Endothelial cell (in vitro differentiated cells): ENCODE results near the gene PALD1. TPM values are rescaled to one million over a fixed set of nuclear protein-coding genes. Genes with fewer than 3 reads are reported as not detected.

Source experiments
- DNase-seq: peaks from one replicate; pipeline ENCODE4 v3.0.0; 2021; ENCODE audit warnings: low spot score
- H3K27ac Mint-ChIP-seq: one replicate; pipeline ENCODE4 v1.8.0; 2021; ENCODE audit warnings: mixed read lengths, inconsistent platforms; ENCODE audit not compliant: unreplicated experiment
- H3K27me3 Mint-ChIP-seq: one replicate; pipeline ENCODE4 v1.8.0; 2021; ENCODE audit warnings: mild to moderate bottlenecking, moderate library complexity, mixed read lengths, inconsistent platforms; ENCODE audit not compliant: unreplicated experiment
- H3K36me3 Mint-ChIP-seq: one replicate; pipeline ENCODE4 v1.8.0; 2021; ENCODE audit warnings: mild to moderate bottlenecking, low read depth, mixed read lengths, inconsistent platforms; ENCODE audit not compliant: unreplicated experiment
- H3K4me1 Mint-ChIP-seq: one replicate; pipeline ENCODE4 v1.8.0; 2021; ENCODE audit warnings: mild to moderate bottlenecking, mixed read lengths, inconsistent platforms; ENCODE audit not compliant: unreplicated experiment
- H3K4me3 Mint-ChIP-seq: one replicate; pipeline ENCODE4 v1.8.0; 2021; ENCODE audit warnings: mild to moderate bottlenecking, mixed read lengths, inconsistent platforms; ENCODE audit not compliant: unreplicated experiment
- H3K9me3 Mint-ChIP-seq: one replicate; pipeline ENCODE4 v1.8.0; 2021; ENCODE audit warnings: mixed read lengths, inconsistent platforms; ENCODE audit not compliant: unreplicated experiment
- total RNA-seq: library from RNA; stranded (reverse); fragmentation: NEBNext Ultra II Directional; extraction: Animal tissue kit (Norgen Biotek cat#: 25700); gene quantifications from one replicate; pipeline ENCODE4 v1.2.1, GENCODE V29; 2021; ENCODE audit not compliant: unreplicated experiment
- TF ChIP-seq, protein P1 (sequence below): fragments of 200-600 bp; sonication (generic); IDR thresholded peaks from one replicate; pipeline ENCODE4 v1.5.0; 2021; ENCODE audit warnings: antibody characterized with exemption; ENCODE audit not compliant: unreplicated experiment

Gene PALD1
- total RNA-seq, 1 donor from 2014 or later, result 166 TPM

DNA sequence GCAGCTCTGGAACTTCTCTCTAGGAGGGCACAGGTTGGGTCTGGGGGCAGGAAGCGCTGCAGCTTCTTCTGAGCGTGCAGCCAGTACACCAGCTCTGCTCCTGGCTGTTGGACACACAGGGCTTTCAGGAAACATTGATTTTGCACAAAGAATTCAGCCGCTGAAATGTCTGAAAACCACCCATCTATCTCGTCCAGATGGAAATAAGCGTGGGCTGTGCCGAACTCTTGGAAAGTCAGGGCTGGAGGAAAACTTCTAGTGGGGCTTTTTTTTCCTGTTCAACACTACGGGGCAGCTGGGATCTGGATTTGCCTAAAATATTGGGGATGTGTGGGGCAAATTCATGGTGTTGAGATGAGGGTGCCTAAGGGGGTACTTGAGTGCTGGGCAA is 31.2 kb downstream of the PALD1 start:
- TF ChIP-seq, protein P1, sequence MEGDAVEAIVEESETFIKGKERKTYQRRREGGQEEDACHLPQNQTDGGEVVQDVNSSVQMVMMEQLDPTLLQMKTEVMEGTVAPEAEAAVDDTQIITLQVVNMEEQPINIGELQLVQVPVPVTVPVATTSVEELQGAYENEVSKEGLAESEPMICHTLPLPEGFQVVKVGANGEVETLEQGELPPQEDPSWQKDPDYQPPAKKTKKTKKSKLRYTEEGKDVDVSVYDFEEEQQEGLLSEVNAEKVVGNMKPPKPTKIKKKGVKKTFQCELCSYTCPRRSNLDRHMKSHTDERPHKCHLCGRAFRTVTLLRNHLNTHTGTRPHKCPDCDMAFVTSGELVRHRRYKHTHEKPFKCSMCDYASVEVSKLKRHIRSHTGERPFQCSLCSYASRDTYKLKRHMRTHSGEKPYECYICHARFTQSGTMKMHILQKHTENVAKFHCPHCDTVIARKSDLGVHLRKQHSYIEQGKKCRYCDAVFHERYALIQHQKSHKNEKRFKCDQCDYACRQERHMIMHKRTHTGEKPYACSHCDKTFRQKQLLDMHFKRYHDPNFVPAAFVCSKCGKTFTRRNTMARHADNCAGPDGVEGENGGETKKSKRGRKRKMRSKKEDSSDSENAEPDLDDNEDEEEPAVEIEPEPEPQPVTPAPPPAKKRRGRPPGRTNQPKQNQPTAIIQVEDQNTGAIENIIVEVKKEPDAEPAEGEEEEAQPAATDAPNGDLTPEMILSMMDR, result no peak
- Mint-ChIP-seq H3K27me3 (peaks cover 20% of the 10 kb centered on the region), H3K36me3 (peaks cover 19% of the 10 kb centered on the region), H3K4me1 (peaks cover 77% of the 10 kb centered on the region), H3K4me3 (peak overlapping the region; percentile 51), H3K9me3 (no peaks in the 10 kb centered on the region), H3K27ac (peak overlapping the region; percentile 93)
- no peak for DNase-seq

DNA sequence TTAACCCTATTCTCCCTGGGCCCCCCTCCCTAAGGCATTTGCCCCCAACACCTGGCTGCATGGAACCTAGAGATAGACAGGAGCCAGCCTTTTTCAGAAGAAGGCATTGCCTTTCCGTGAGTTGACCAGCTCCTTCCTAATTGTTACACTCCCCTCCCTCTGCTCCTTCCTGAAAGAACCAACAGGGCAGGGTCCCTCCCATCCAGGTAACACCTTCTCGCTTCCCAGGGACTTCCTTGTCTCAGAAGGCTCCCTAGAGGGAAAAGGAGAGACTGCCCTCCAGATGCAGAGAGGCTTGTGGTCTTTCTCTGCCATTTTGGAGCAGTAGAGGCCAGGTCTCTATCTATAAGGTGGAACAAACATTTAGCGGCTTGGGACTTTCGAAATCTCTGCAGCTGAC is 31.9 kb downstream of the PALD1 start:
- TF ChIP-seq, protein P1, result no peak
- Mint-ChIP-seq H3K9me3 (no peaks in the 10 kb centered on the region), H3K27ac (peak overlapping the region; percentile 93), H3K27me3 (peaks cover 23% of the 10 kb centered on the region), H3K4me3 (no peak overlapping the region), H3K36me3 (peaks cover 24% of the 10 kb centered on the region), H3K4me1 (peaks cover 75% of the 10 kb centered on the region)
- DNase-seq, result no peak

DNA sequence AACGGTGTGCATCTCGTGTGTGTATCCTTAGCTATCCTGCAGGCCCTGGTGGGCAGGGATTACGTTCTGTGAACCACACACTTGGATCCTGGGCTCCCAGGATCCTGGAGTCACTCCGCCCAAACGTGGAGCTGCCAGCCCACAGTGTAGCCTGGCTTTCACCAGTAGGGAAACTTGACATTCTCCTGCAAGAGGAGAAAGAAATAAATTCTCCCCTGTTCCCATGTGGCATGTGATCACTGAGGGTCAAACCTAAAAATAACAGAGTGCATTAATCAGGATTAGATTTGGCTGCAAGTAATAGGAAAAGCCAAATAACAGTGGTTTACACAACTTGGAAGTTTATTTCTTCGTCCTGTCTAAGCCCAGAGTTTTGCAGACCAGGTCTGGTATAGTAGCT is 32.3 kb downstream of the PALD1 start:
- no peaks in the 10 kb centered on the region for H3K9me3 Mint-ChIP-seq
- H3K36me3 Mint-ChIP-seq, result peaks cover 24% of the 10 kb centered on the region
- no peak overlapping the region for H3K27ac Mint-ChIP-seq

DNA sequence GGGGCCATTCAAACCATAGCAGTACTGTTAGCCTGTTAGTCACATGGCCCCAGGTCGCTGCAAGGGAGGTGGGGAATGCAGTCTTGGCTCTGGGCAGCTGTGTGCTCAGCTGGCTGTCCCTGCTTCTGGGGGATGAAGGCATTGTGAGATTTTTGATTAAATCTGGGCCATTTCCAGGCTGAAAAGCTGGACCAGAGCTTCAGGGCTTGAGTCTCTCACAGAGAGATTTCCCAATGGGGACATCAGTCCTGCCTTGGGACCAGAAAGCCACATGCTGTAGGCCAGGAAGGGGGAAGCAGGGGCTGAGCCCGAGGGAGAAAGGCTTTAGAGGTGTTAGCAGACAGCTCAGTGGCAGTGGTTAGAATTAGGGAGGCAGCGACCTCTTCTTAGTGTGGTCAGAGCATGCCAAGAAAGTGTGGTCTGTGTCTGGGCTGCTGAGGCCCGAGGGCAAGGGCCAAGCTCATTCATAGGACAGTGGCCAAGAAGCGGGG is 33.6 kb downstream of the PALD1 start:
- no peak for DNase-seq
- H3K9me3 Mint-ChIP-seq, result no peaks in the 10 kb centered on the region
- no peak overlapping the region for H3K4me3 Mint-ChIP-seq
- H3K27ac Mint-ChIP-seq, result no peak overlapping the region
- TF ChIP-seq, protein P1, result no peak
- H3K4me1 Mint-ChIP-seq, result peaks cover 63% of the 10 kb centered on the region
- H3K36me3 Mint-ChIP-seq, result peaks cover 30% of the 10 kb centered on the region
- peaks cover 25% of the 10 kb centered on the region for H3K27me3 Mint-ChIP-seq

More for the DNA sequence above, 32.3 kb downstream of the PALD1 start:
- Mint-ChIP-seq H3K4me1 (peaks cover 72% of the 10 kb centered on the region), H3K4me3 (no peak overlapping the region), H3K27me3 (peaks cover 23% of the 10 kb centered on the region)
- DNase-seq, result no peak
- TF ChIP-seq, protein P1, result no peak

DNA sequence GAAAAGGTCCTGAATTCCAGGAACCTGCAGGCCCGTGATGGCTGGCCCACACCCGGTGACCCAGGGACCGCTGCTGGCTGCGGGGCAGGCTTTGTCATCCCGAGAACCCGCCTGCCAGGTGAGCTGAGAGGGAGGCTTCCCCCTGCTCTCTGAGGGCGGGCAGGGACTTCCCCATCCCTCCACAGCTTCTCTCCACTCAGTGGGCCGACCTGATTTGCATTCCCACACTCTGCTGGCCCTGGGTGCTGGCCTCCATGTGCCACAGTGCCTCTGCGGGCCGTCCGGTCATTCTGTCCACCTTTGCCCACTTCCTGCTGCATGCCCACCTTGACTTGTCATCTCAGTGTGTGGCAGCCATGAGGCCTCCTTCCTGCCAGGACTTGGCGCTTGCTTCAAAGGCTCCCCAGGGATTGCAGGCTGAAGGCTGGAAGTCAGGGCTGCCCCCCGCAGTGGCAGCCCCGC is 35.3 kb downstream of the PALD1 start:
- no peak overlapping the region for H3K4me3 Mint-ChIP-seq
- TF ChIP-seq, protein P1, result no peak
- no peaks in the 10 kb centered on the region for H3K9me3 Mint-ChIP-seq
- DNase-seq, result no peak
- no peak overlapping the region for H3K27ac Mint-ChIP-seq
- peaks cover 33% of the 10 kb centered on the region for H3K36me3 Mint-ChIP-seq
- H3K4me1 Mint-ChIP-seq, result peaks cover 56% of the 10 kb centered on the region
- H3K27me3 Mint-ChIP-seq, result peaks cover 18% of the 10 kb centered on the region
